ENCODE data around the gene B9D2. TPM values are rescaled to one million over a fixed set of nuclear protein-coding genes. Genes with fewer than 3 reads are reported as not detected.
A peak's percentile ranks its signal among the peaks of the same experiment; 100 is the strongest.
"Not testable (repeated sequence)": the region's sequence is repeated elsewhere in the genome, so short reads cannot be mapped to it uniquely, and the experiment has no call there.

Gene B9D2
- total RNA-seq, 1 experiment from 2014 or later, result 10.8 TPM

GRCh38 chr19:41351339-41352245, 12.4 kb downstream of the B9D2 start:
- no peaks in the 10 kb centered on the region for H3K27me3 ChIP-seq (ENCODE audit: insufficient read depth, low read depth)
- BruUV-seq (replicated peaks), result no TSS peak
- H4K20me1 ChIP-seq (ENCODE audit: insufficient read depth), result no peaks in the 10 kb centered on the region
- H3K27ac ChIP-seq, result no peak overlapping the region
- H3K4me1 ChIP-seq (replicated peaks; ENCODE audit: insufficient read depth), result peaks cover 15% of the 10 kb centered on the region
- TF ChIP-seq EZH2 (IDR thresholded peaks at IDR 0.05; ENCODE audit: low read depth) (no peak), CTCF (conservative IDR thresholded peaks at IDR 0.05) (no peak)
- peak overlapping the region; percentile 98 for H3K4me2 ChIP-seq
- H3F3A ChIP-seq (ENCODE audit: insufficient read depth, low read depth), result peaks cover 15% of the 10 kb centered on the region; the same call in 1 of the 2 replicates
- DNase-seq, result peak in 1 of 2 experiments; percentile 73
- peak overlapping the region; percentile 80 for H3K4me3 ChIP-seq
- no peaks in the 10 kb centered on the region for H3K9me3 ChIP-seq (ENCODE audit: insufficient read depth, low read depth)
- H3K36me3 ChIP-seq (ENCODE audit: low read depth), result no peaks in the 10 kb centered on the region
- H2AFZ ChIP-seq, result peak overlapping the region; percentile 70
- POLR2A ChIA-PET (ENCODE audit: unreplicated experiment), result interaction anchor here (0.6 to 0.9 kb wide), 3 partner anchors 75 to 1065 kb away, joined by 4 to 13 read pairs (median 6); no protein-coding TSS in a partner anchor
- no peaks in the 10 kb centered on the region; the same call in 1 of the 2 replicates for H3K79me2 ChIP-seq (ENCODE audit: low read depth)
- no peaks in the 10 kb centered on the region for H3K9me2 ChIP-seq (ENCODE audit: insufficient read depth)
- intact Hi-C loops (cut with micrococcal nuclease; ENCODE audit: unreplicated experiment), result loop anchor here (1.0 to 10.0 kb wide), 5 partner anchors 25 to 689 kb away; partner anchors contain the start of genes BCKDHA, CCDC97, DMAC2 and EXOSC5
- CTCF ChIA-PET, result interaction anchor here (0.6 to 0.9 kb wide), 4 partner anchors 14 to 407 kb away, joined by 3 to 5 read pairs (median 4); no protein-coding TSS in a partner anchor

GRCh38 chr19:41350735-41351338, 13.1 kb downstream of the B9D2 start:
- TF ChIP-seq EZH2 (IDR thresholded peaks at IDR 0.05; ENCODE audit: low read depth) (no peak), CTCF (conservative IDR thresholded peaks at IDR 0.05) (no peak)
- H3F3A ChIP-seq (ENCODE audit: insufficient read depth, low read depth), result peaks cover 14% of the 10 kb centered on the region; the same call in 1 of the 2 replicates
- H3K4me1 ChIP-seq (replicated peaks; ENCODE audit: insufficient read depth), result peaks cover 15% of the 10 kb centered on the region
- POLR2A ChIA-PET (ENCODE audit: unreplicated experiment), result no interaction called here
- no peaks in the 10 kb centered on the region; the same call in 1 of the 2 replicates for H3K79me2 ChIP-seq (ENCODE audit: low read depth)
- intact Hi-C loops (cut with micrococcal nuclease; ENCODE audit: unreplicated experiment), result loop anchor here (5.0 to 10.0 kb wide), 2 partner anchors 84 to 689 kb away; partner anchors contain the start of gene DMAC2
- peak overlapping the region; percentile 70; the same call in 1 of the 2 replicates for H2AFZ ChIP-seq
- BruUV-seq (replicated peaks), result no TSS peak
- H3K9me2 ChIP-seq (ENCODE audit: insufficient read depth), result no peaks in the 10 kb centered on the region
- DNase-seq, result no peak
- H3K9me3 ChIP-seq (ENCODE audit: insufficient read depth, low read depth), result no peaks in the 10 kb centered on the region
- peak overlapping the region; percentile 98 for H3K4me2 ChIP-seq
- no peaks in the 10 kb centered on the region for H3K36me3 ChIP-seq (ENCODE audit: low read depth)
- CTCF ChIA-PET, result no interaction called here
- H3K27me3 ChIP-seq (ENCODE audit: insufficient read depth, low read depth), result no peaks in the 10 kb centered on the region
- peak overlapping the region; percentile 80 for H3K4me3 ChIP-seq
- no peak overlapping the region for H3K27ac ChIP-seq
- H4K20me1 ChIP-seq (ENCODE audit: insufficient read depth), result no peaks in the 10 kb centered on the region

DNA sequence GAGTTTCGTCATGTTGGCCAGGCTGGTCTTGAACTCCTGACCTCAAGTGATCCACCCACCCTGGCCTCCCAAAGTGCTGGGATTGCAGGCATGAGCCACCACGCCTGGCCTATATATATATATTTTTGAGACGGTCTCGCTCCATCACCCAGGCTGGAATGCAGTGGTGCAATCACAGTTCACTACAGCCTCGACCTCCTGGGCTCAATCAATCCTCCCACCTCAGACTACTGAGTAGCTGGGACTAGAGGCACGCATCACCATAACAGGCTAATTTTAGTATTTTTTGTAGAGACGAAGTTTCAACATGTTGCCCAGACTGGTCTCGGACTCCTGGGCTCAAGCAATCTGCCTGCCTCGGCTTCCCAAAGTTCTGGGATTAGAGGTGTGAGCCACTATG, 17.0 kb downstream of the B9D2 start:
- H3K4me3 ChIP-seq; DNase-seq; H4K20me1 ChIP-seq (ENCODE audit: insufficient read depth): not testable (repeated sequence)

More for the DNA sequence above, 17.0 kb downstream of the B9D2 start:
- peaks cover 13% of the 10 kb centered on the region for H3K4me1 ChIP-seq (replicated peaks; ENCODE audit: insufficient read depth)
- H3K79me2 ChIP-seq (ENCODE audit: low read depth); H3K27me3 ChIP-seq (ENCODE audit: insufficient read depth, low read depth); H3K9me2 ChIP-seq (ENCODE audit: insufficient read depth); H3K4me2 ChIP-seq; H2AFZ ChIP-seq; BruUV-seq (replicated peaks); H3F3A ChIP-seq (ENCODE audit: insufficient read depth, low read depth); H3K27ac ChIP-seq; H3K9me3 ChIP-seq (ENCODE audit: insufficient read depth, low read depth); H3K36me3 ChIP-seq (ENCODE audit: low read depth); intact Hi-C loops (cut with micrococcal nuclease; ENCODE audit: unreplicated experiment): not testable (repeated sequence)
- CTCF ChIA-PET, result interaction anchor here (0.7 kb wide), 1 partner anchor 363 kb away, joined by 18 read pairs; no protein-coding TSS in a partner anchor
- POLR2A ChIA-PET (ENCODE audit: unreplicated experiment), result interaction anchor here (0.5 kb wide), 1 partner anchor 425 kb away, joined by 3 read pairs; no protein-coding TSS in a partner anchor
